Suprapubic skin (tissue), 4 donors: ENCODE data around the gene TEX54. TPM values are rescaled to one million over a fixed set of nuclear protein-coding genes. Genes with fewer than 3 reads are reported as not detected.

ENCODE experiments used
- DNase-seq, 2 donors: peaks; one replicate each; pipeline ENCODE4 v3.0.0-alpha.2; 2019; ENCODE audit warnings: low spot score in 2 of 2
- H3K27ac ChIP-seq: fragments of 200-600 bp; sonication (generic); one replicate; pipeline ENCODE4 v1.5.1; 2019
- H3K27me3 ChIP-seq: fragments of 200-600 bp; sonication (generic); one replicate; pipeline ENCODE4 v1.5.1; 2019
- H3K36me3 ChIP-seq: fragments of 200-600 bp; sonication (generic); one replicate; pipeline ENCODE4 v1.5.1; 2019
- H3K4me1 ChIP-seq: fragments of 200-600 bp; sonication (generic); one replicate; pipeline ENCODE4 v1.5.1; 2019
- H3K4me3 ChIP-seq: fragments of 200-600 bp; sonication (generic); one replicate; pipeline ENCODE4 v1.5.1; 2019; ENCODE audit warnings: mild to moderate bottlenecking
- H3K9me3 ChIP-seq: fragments of 200-600 bp; sonication (generic); one replicate; pipeline ENCODE4 v1.5.1; 2019
- CTCF ChIP-seq, 2 donors: fragments of 200-600 bp in 1 of 2; fragments of 450-650 bp in 1 of 2; sonication (generic) in 1 of 2; IDR thresholded peaks; one replicate each; pipeline ENCODE4 v1.5.1; 2016 to 2019; ENCODE audit warnings: antibody characterized with exemption in 2 of 2, mild to moderate bottlenecking in 1 of 2, moderate library complexity in 1 of 2
- EP300 ChIP-seq: sonication (generic); formaldehyde crosslinking; IDR thresholded peaks from one replicate; pipeline ENCODE4 v1.6.1; 2017; ENCODE audit warnings: antibody characterized with exemption
- POLR2A ChIP-seq, 2 donors: fragments of 450-650 bp; IDR thresholded peaks; one replicate each; pipeline ENCODE4 v1.6.1; 2017; ENCODE audit warnings: antibody characterized with exemption in 2 of 2, mild to moderate bottlenecking in 2 of 2, moderate library complexity in 2 of 2
- POLR2AphosphoS5 ChIP-seq, 3 donors: sonication (generic); formaldehyde crosslinking; IDR thresholded peaks; one replicate each; pipeline ENCODE4 v1.6.1; 2017; ENCODE audit warnings: antibody characterized with exemption in 3 of 3
- WGBS: methylation state at CpG from one replicate; pipeline ENCODE4 v1.1.5; 2018; 5-methylcytosine and 5-hydroxymethylcytosine counted together
- total RNA-seq, 4 donors: library from RNA; depleted of rRNA; stranded (reverse); fragments of >200 nt; gene quantifications; one replicate each; pipeline ENCODE4 v1.1.0, GENCODE V29; 2016

Gene TEX54
- total RNA-seq, 4 donors from 2014 or later, result not detected

- Histone ChIP-seq H3K27ac (no peak overlapping the region), H3K4me3 (no peak overlapping the region), H3K4me1 (peaks cover 20% of the 10 kb centered on the region), H3K9me3 (no peaks in the 10 kb centered on the region), H3K36me3 (peaks cover 74% of the 10 kb centered on the region), H3K27me3 (no peaks in the 10 kb centered on the region)
- TF ChIP-seq EP300 (no peak), POLR2AphosphoS5 (IDR thresholded peaks at IDR 0.05) (no peak), CTCF (IDR thresholded peaks at IDR 0.05) (no peak), POLR2A (IDR thresholded peaks at IDR 0.05) (no peak)
- 86% methylated on average over 4 of the region's 4 CpGs for WGBS
- DNase-seq, result no peak
Observed at GRCh38 chr11:62801071-62801470, 31.6 kb downstream of the TEX54 start.

GRCh38 chr11:62799486-62799885 lies 33.2 kb downstream of the TEX54 start:
- Histone ChIP-seq H3K9me3 (no peaks in the 10 kb centered on the region), H3K36me3 (peaks cover 90% of the 10 kb centered on the region), H3K27ac (no peak overlapping the region), H3K4me3 (no peak overlapping the region), H3K4me1 (peaks cover 15% of the 10 kb centered on the region), H3K27me3 (no peaks in the 10 kb centered on the region)
- no peak for DNase-seq
- no peak for TF ChIP-seq POLR2AphosphoS5 (IDR thresholded peaks at IDR 0.05)
- TF ChIP-seq EP300, result no peak
- 95% methylated on average over 4 of the region's 10 CpGs for WGBS

GRCh38 chr11:62796281-62796680 lies 36.4 kb downstream of the TEX54 start:
- DNase-seq, result no peak
- no peak for TF ChIP-seq POLR2A (IDR thresholded peaks at IDR 0.05)
- no peak for TF ChIP-seq POLR2AphosphoS5 (IDR thresholded peaks at IDR 0.05)
- no peak for TF ChIP-seq CTCF (IDR thresholded peaks at IDR 0.05)
- no peak for TF ChIP-seq EP300
- no peak overlapping the region for H3K27ac ChIP-seq
- WGBS, result 86% methylated on average over 7 of the region's 7 CpGs
- H3K4me1 ChIP-seq, result peaks cover 15% of the 10 kb centered on the region
- no peaks in the 10 kb centered on the region for H3K27me3 ChIP-seq
- no peak overlapping the region for H3K4me3 ChIP-seq
- H3K9me3 ChIP-seq, result no peaks in the 10 kb centered on the region
- peaks cover 88% of the 10 kb centered on the region for H3K36me3 ChIP-seq

- Histone ChIP-seq H3K4me1 (peaks cover 33% of the 10 kb centered on the region), H3K27me3 (no peaks in the 10 kb centered on the region), H3K9me3 (no peaks in the 10 kb centered on the region), H3K4me3 (no peak overlapping the region), H3K27ac (no peak overlapping the region), H3K36me3 (peaks cover 75% of the 10 kb centered on the region)
- WGBS, result 79% methylated on average over 8 of the region's 8 CpGs
- no peak for TF ChIP-seq POLR2AphosphoS5 (IDR thresholded peaks at IDR 0.05)
- TF ChIP-seq EP300, result no peak
- TF ChIP-seq CTCF (IDR thresholded peaks at IDR 0.05), result no peak
- TF ChIP-seq POLR2A (IDR thresholded peaks at IDR 0.05), result no peak
- no peak for DNase-seq
Observed at GRCh38 chr11:62794201-62794775, 38.4 kb downstream of the TEX54 start.

GRCh38 chr11:62792202-62792575 lies 40.5 kb downstream of the TEX54 start:
- H3K4me3 ChIP-seq, result peak overlapping the region; percentile 92
- TF ChIP-seq EP300 (no peak), CTCF (IDR thresholded peaks at IDR 0.05) (no peak), POLR2AphosphoS5 (IDR thresholded peaks at IDR 0.05) (no peak), POLR2A (IDR thresholded peaks at IDR 0.05) (no peak)
- H3K9me3 ChIP-seq, result no peaks in the 10 kb centered on the region
- no peak for DNase-seq
- peaks cover 59% of the 10 kb centered on the region for H3K36me3 ChIP-seq
- H3K27me3 ChIP-seq, result no peaks in the 10 kb centered on the region
- WGBS, result 20% methylated on average over 8 of the region's 11 CpGs
- peaks cover 48% of the 10 kb centered on the region for H3K4me1 ChIP-seq
- H3K27ac ChIP-seq, result peak overlapping the region; percentile 91
